DMS79 treated with DMSO at 0.1 percent for 48 hours (cell line): ENCODE data around the gene CDCA7L.
"Not testable (repeated sequence)": the region's sequence is repeated elsewhere in the genome, so short reads cannot be mapped to it uniquely, and the experiment has no call there.

Source experiments
- DNase-seq: peaks from one replicate; lab custom pipeline; 2025; lab: John Stamatoyannopoulos, UW

The CDCA7L gene

GRCh38 chr7:21943436-21943835 is 2.3 kb downstream of the CDCA7L start:
- no peak for DNase-seq

- no peak for DNase-seq
These were observed 2.7 kb downstream of the CDCA7L start for GRCh38 chr7:21942955-21943354.

GRCh38 chr7:21941611-21942141 is 4.0 kb downstream of the CDCA7L start:
- no peak for DNase-seq

- DNase-seq: no peak
These were observed 5.8 kb downstream of the CDCA7L start for GRCh38 chr7:21939858-21940372.

- peak; percentile 79 for DNase-seq
These were observed 6.4 kb downstream of the CDCA7L start for GRCh38 chr7:21939136-21939857.

GRCh38 chr7:21938463-21938862 is 7.2 kb downstream of the CDCA7L start:
- DNase-seq: no peak

GRCh38 chr7:21934808-21935207 is 10.9 kb downstream of the CDCA7L start:
- DNase-seq: no peak

- DNase-seq: not testable (repeated sequence)
These were observed 12.4 kb downstream of the CDCA7L start for GRCh38 chr7:21933293-21933692.

GRCh38 chr7:21927693-21928092 is 18.0 kb downstream of the CDCA7L start:
- no peak for DNase-seq

GRCh38 chr7:21926448-21926847 is 19.3 kb downstream of the CDCA7L start:
- no peak for DNase-seq

GRCh38 chr7:21923658-21924057 is 22.0 kb downstream of the CDCA7L start:
- DNase-seq: peak; percentile 79

- DNase-seq: no peak
These were observed 23.1 kb downstream of the CDCA7L start for GRCh38 chr7:21922605-21923004.

GRCh38 chr7:21920936-21921335 is 24.8 kb downstream of the CDCA7L start:
- no peak for DNase-seq

- DNase-seq: no peak
These were observed 27.5 kb downstream of the CDCA7L start for GRCh38 chr7:21918216-21918615.

GRCh38 chr7:21916629-21917028 is 29.1 kb downstream of the CDCA7L start:
- no peak for DNase-seq

GRCh38 chr7:21916176-21916575 is 29.5 kb downstream of the CDCA7L start:
- no peak for DNase-seq

- DNase-seq: no peak
These were observed 30.6 kb downstream of the CDCA7L start for GRCh38 chr7:21915140-21915539.

GRCh38 chr7:21914671-21915070 is 31.0 kb downstream of the CDCA7L start:
- no peak for DNase-seq

GRCh38 chr7:21912931-21913780 is 32.5 kb downstream of the CDCA7L start:
- DNase-seq: no peak

- no peak for DNase-seq
These were observed 33.4 kb downstream of the CDCA7L start for GRCh38 chr7:21912305-21912704.

- DNase-seq: no peak
These were observed 34.3 kb downstream of the CDCA7L start for GRCh38 chr7:21911341-21911875.

- no peak for DNase-seq
These were observed 35.4 kb downstream of the CDCA7L start for GRCh38 chr7:21910253-21910652.

GRCh38 chr7:21908746-21909145 is 37.0 kb downstream of the CDCA7L start:
- DNase-seq: no peak
